ENCODE results near the gene FREM3. TPM values are rescaled to one million over a fixed set of nuclear protein-coding genes. Genes with fewer than 3 reads are reported as not detected.
"Not testable (repeated sequence)": the region's sequence is repeated elsewhere in the genome, so short reads cannot be mapped to it uniquely, and the experiment has no call there.

Gene FREM3
- total RNA-seq, 1 donor from 2014 or later: not detected

DNA sequence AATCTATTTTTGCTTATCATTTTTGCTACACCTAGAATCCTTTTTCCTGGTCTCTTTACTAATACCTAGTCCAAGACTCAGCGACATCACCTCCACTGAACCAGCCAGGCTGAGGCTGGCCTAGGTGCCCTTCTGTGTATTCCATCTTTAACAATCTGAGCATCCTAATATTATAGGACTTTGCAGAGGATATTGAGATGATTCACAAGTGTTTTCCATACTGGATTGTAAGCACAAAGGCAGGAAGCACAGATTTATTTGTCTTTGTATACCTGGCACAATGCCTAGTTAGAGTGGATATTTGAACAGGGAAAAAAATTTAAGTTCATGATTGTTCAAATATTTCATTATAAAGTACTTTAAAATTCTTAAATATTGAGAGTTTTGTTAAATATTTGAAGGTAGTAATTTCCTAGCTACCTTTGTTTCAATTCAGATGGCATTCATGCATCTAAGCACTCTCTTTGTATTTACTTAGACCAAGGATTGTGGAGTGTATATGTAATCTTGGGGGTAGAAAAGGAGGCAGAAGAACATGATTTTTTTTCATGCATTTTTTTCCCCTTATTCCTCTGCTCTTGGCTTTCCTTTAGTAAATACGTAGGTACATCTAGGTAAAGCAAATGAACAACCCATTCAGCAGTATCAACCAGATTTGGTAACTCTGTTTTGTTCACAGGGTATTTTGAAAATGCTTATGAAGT is 168.5 kb downstream of the FREM3 start:
- Mint-ChIP-seq H3K4me1 (peaks cover 10% of the 10 kb centered on the region), H3K27ac (no peak overlapping the region), H3K36me3 (ENCODE audit: low read depth) (peaks cover 70% of the 10 kb centered on the region), H3K4me3 (no peak overlapping the region), H3K9me3 (no peaks in the 10 kb centered on the region), H3K27me3 (no peaks in the 10 kb centered on the region)
- DNase-seq: no peak
- intact Hi-C loops (cut with micrococcal nuclease): no loop called here

DNA sequence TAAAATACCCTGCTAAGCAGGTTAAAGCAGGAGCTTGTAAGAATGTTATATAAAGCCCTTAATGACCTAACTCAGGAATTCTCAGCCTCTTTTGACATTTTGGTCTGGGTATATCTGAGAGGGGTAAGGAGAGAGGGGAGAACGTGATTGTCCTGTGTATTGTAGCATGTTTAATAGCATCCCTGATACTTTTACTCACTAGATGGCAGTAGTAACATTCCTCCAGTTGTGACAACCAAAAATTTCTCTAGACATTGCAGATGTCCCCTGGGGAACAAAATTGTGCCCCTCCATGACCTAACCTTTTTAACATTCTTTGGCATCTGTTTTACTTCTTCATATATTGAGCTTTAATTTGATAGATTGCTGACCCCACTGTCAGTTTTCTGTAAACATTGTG is 169.1 kb downstream of the FREM3 start:
- H3K27ac Mint-ChIP-seq: no peak overlapping the region
- peaks cover 69% of the 10 kb centered on the region for H3K36me3 Mint-ChIP-seq (ENCODE audit: low read depth)
- no peaks in the 10 kb centered on the region for H3K27me3 Mint-ChIP-seq
- H3K4me3 Mint-ChIP-seq: no peak overlapping the region
- no peaks in the 10 kb centered on the region for H3K9me3 Mint-ChIP-seq
- H3K4me1 Mint-ChIP-seq: peaks cover 13% of the 10 kb centered on the region
- DNase-seq: no peak
- intact Hi-C loops (cut with micrococcal nuclease): no loop called here

DNA sequence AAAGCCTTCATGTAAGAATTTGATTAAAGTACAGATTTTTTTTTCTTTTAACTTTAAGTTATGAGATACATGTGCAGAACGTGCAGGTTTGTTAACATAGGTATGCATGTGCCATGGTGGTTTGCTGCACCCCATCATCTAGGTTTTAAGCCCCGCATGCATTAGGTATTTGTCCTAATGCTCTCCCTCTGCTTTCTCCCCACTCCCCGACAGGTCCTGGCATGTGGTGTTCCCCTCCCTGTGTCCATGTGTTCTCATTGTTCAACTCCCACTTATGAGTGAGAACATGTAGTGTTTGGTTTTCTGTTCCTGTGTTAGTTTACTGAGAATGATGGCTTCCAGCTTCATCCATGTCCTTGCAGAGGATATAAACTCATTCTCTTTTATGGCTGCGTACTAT is 172.4 kb downstream of the FREM3 start:
- H3K27ac Mint-ChIP-seq; H3K9me3 Mint-ChIP-seq; intact Hi-C loops (cut with micrococcal nuclease); H3K27me3 Mint-ChIP-seq; H3K4me3 Mint-ChIP-seq; DNase-seq: not testable (repeated sequence)
- peaks cover 21% of the 10 kb centered on the region for H3K4me1 Mint-ChIP-seq
- peaks cover 69% of the 10 kb centered on the region for H3K36me3 Mint-ChIP-seq (ENCODE audit: low read depth)

Other genes with a start within 250 kb of the FREM3 start
- 59.0 and 60.6 TPM in 2 replicates for gene SMARCA5, start 187.0 kb downstream of the FREM3 start, total RNA-seq
- not detected in 2 replicates for gene GYPE, start 204.9 kb upstream of the FREM3 start, total RNA-seq